ENCODE measurements around the gene GMCL2. TPM values are rescaled to one million over a fixed set of nuclear protein-coding genes. Genes with fewer than 3 reads are reported as not detected.

The GMCL2 gene
- not detected for total RNA-seq

GRCh38 chr5:178187014-178187413 is at the start of gene GMCL2:
Gene GMCL2, minus strand, starts transcription at chr5:178187371. Its CDS starts 72 bp downstream, at chr5:178187299.
- H3K4me3 Mint-ChIP-seq = no peak within 1 kb of the TSS
- no peak within 1 kb of the TSS for H3K27ac Mint-ChIP-seq
- H3K9me3 Mint-ChIP-seq = no peaks in the 10 kb centered on the region
- peaks cover 6% of the 10 kb centered on the region for H3K4me1 Mint-ChIP-seq
- ATAC-seq (ENCODE audit: low read depth) = no peak
- DNase-seq = no peak
- no peaks in the 10 kb centered on the region for H3K36me3 Mint-ChIP-seq
- H3K27me3 Mint-ChIP-seq = peaks cover 17% of the 10 kb centered on the region
- POLR2A ChIA-PET = no interaction called here

GRCh38 chr5:178236679-178237078 is 49.5 kb upstream of the GMCL2 start:
- POLR2A ChIA-PET = interaction anchor here (6.5 kb wide), 1 partner anchor 13 kb away, joined by 75 read pairs; no protein-coding TSS in a partner anchor
- Mint-ChIP-seq H3K4me3 (peak overlapping the region; percentile 22), H3K9me3 (no peaks in the 10 kb centered on the region), H3K27me3 (no peaks in the 10 kb centered on the region), H3K4me1 (peaks cover 69% of the 10 kb centered on the region), H3K36me3 (peaks cover under 1% of the 10 kb centered on the region), H3K27ac (peak overlapping the region; percentile 96)
- DNase-seq = no peak
- ATAC-seq (ENCODE audit: low read depth) = no peak

- H3K36me3 Mint-ChIP-seq = peaks cover 6% of the 10 kb centered on the region
- H3K4me3 Mint-ChIP-seq = peak overlapping the region; percentile 22
- H3K4me1 Mint-ChIP-seq = peaks cover 69% of the 10 kb centered on the region
- DNase-seq (no peak), ATAC-seq (ENCODE audit: low read depth) (no peak)
- POLR2A ChIA-PET = interaction anchor here (0.7 to 6.5 kb wide), 3 partner anchors 8 to 30 kb away, joined by 4 to 75 read pairs (median 7); no protein-coding TSS in a partner anchor
- H3K9me3 Mint-ChIP-seq = no peaks in the 10 kb centered on the region
- H3K27ac Mint-ChIP-seq = peak overlapping the region; percentile 96
- no peaks in the 10 kb centered on the region for H3K27me3 Mint-ChIP-seq
Observed at GRCh38 chr5:178236126-178236525, 49.0 kb upstream of the GMCL2 start.

GRCh38 chr5:178235588-178235974 is 48.4 kb upstream of the GMCL2 start:
- no peak for DNase-seq
- Mint-ChIP-seq H3K36me3 (peaks cover 10% of the 10 kb centered on the region), H3K4me3 (no peak overlapping the region), H3K27ac (peak overlapping the region; percentile 62), H3K4me1 (peaks cover 69% of the 10 kb centered on the region), H3K9me3 (no peaks in the 10 kb centered on the region), H3K27me3 (no peaks in the 10 kb centered on the region)
- POLR2A ChIA-PET = interaction anchor here (0.6 to 6.5 kb wide), 8 partner anchors 9 to 1560 kb away, joined by 3 to 75 read pairs (median 6); partner anchors contain the start of genes HNRNPAB and HNRNPH1
- no peak for ATAC-seq (ENCODE audit: low read depth)

- Mint-ChIP-seq H3K9me3 (no peaks in the 10 kb centered on the region), H3K36me3 (peaks cover 16% of the 10 kb centered on the region), H3K4me1 (peaks cover 69% of the 10 kb centered on the region), H3K27me3 (no peaks in the 10 kb centered on the region), H3K4me3 (peak overlapping the region; percentile 0), H3K27ac (peak overlapping the region; percentile 62)
- peak; percentile 24 for ATAC-seq (ENCODE audit: low read depth)
- peak; percentile 86 for DNase-seq
- POLR2A ChIA-PET = interaction anchor here (0.6 to 2.3 kb wide), 7 partner anchors 14 to 1561 kb away, joined by 3 to 10 read pairs (median 4); partner anchors contain the start of genes HNRNPAB and HNRNPH1
Observed at GRCh38 chr5:178234750-178235587, 47.8 kb upstream of the GMCL2 start.

- Mint-ChIP-seq H3K4me3 (no peak overlapping the region), H3K36me3 (peaks cover 21% of the 10 kb centered on the region), H3K27me3 (no peaks in the 10 kb centered on the region), H3K9me3 (no peaks in the 10 kb centered on the region), H3K27ac (peak overlapping the region; percentile 72), H3K4me1 (peaks cover 69% of the 10 kb centered on the region)
- POLR2A ChIA-PET = interaction anchor here (0.6 to 2.3 kb wide), 5 partner anchors 16 to 1389 kb away, joined by 3 to 10 read pairs (median 7); partner anchors contain the start of genes HNRNPAB and HNRNPH1
- DNase-seq (no peak), ATAC-seq (ENCODE audit: low read depth) (no peak)
Observed at GRCh38 chr5:178234121-178234749, 47.1 kb upstream of the GMCL2 start.

GRCh38 chr5:178232920-178233429 is 45.8 kb upstream of the GMCL2 start:
- ATAC-seq (ENCODE audit: low read depth) (no peak), DNase-seq (no peak)
- Mint-ChIP-seq H3K4me3 (peak overlapping the region; percentile 65), H3K27me3 (no peaks in the 10 kb centered on the region), H3K36me3 (peaks cover 29% of the 10 kb centered on the region), H3K4me1 (peaks cover 65% of the 10 kb centered on the region), H3K9me3 (no peaks in the 10 kb centered on the region), H3K27ac (peak overlapping the region; percentile 86)
- POLR2A ChIA-PET = interaction anchor here (0.8 to 3.6 kb wide), 4 partner anchors 8 to 29 kb away, joined by 3 to 19 read pairs (median 6); partner anchors contain the start of gene HNRNPAB

- POLR2A ChIA-PET = interaction anchor here (0.8 to 3.6 kb wide), 8 partner anchors 9 to 102 kb away, joined by 3 to 19 read pairs (median 4); partner anchors contain the start of gene HNRNPAB
- H3K36me3 Mint-ChIP-seq = peaks cover 35% of the 10 kb centered on the region
- peak within 1 kb of the TSS; percentile 91 for H3K4me3 Mint-ChIP-seq
- H3K27me3 Mint-ChIP-seq = no peaks in the 10 kb centered on the region
- peaks cover 65% of the 10 kb centered on the region for H3K4me1 Mint-ChIP-seq
- H3K27ac Mint-ChIP-seq = peak within 1 kb of the TSS; percentile 86
- ATAC-seq (ENCODE audit: low read depth) = peak; percentile 66
- peak; percentile 82 for DNase-seq
- H3K9me3 Mint-ChIP-seq = no peaks in the 10 kb centered on the region
Observed at GRCh38 chr5:178232124-178232919, 45.2 kb upstream of the GMCL2 start, which contains the start of gene PHYKPL. Gene PHYKPL, minus strand, starts transcription at chr5:178232802. Its CDS starts 252 bp downstream, at chr5:178232550.

GRCh38 chr5:178231539-178232123 is 44.5 kb upstream of the GMCL2 start:
- Mint-ChIP-seq H3K27ac (peak overlapping the region; percentile 85), H3K9me3 (no peaks in the 10 kb centered on the region), H3K36me3 (peaks cover 40% of the 10 kb centered on the region), H3K27me3 (no peaks in the 10 kb centered on the region), H3K4me1 (peaks cover 59% of the 10 kb centered on the region), H3K4me3 (peak overlapping the region; percentile 91)
- POLR2A ChIA-PET = interaction anchor here (1.0 to 3.6 kb wide), 6 partner anchors 10 to 102 kb away, joined by 3 to 19 read pairs (median 4); partner anchors contain the start of gene HNRNPAB
- DNase-seq = no peak
- ATAC-seq (ENCODE audit: low read depth) = no peak

- Mint-ChIP-seq H3K4me3 (peak overlapping the region; percentile 91), H3K4me1 (peaks cover 54% of the 10 kb centered on the region)
Observed at GRCh38 chr5:178230879-178231538, 43.8 kb upstream of the GMCL2 start.

GRCh38 chr5:178229861-178230260 is 42.7 kb upstream of the GMCL2 start:
- POLR2A ChIA-PET = interaction anchor here (0.7 to 3.6 kb wide), 6 partner anchors 14 to 1103 kb away, joined by 3 to 19 read pairs (median 4); partner anchors contain the start of gene HNRNPAB
- no peak for DNase-seq
- Mint-ChIP-seq H3K27me3 (no peaks in the 10 kb centered on the region), H3K36me3 (peaks cover 45% of the 10 kb centered on the region), H3K4me1 (peaks cover 48% of the 10 kb centered on the region), H3K4me3 (peak overlapping the region; percentile 91), H3K9me3 (no peaks in the 10 kb centered on the region), H3K27ac (peak overlapping the region; percentile 7)
- no peak for ATAC-seq (ENCODE audit: low read depth)

More at GRCh38 chr5:178230879-178231538, 43.8 kb upstream of the GMCL2 start:
- peak overlapping the region; percentile 85 for H3K27ac Mint-ChIP-seq
- no peaks in the 10 kb centered on the region for H3K27me3 Mint-ChIP-seq
- ATAC-seq (ENCODE audit: low read depth) (no peak), DNase-seq (no peak)
- POLR2A ChIA-PET = interaction anchor here (0.7 to 3.6 kb wide), 8 partner anchors 10 to 377 kb away, joined by 3 to 19 read pairs (median 4); partner anchors contain the start of gene HNRNPAB
- H3K36me3 Mint-ChIP-seq = peaks cover 44% of the 10 kb centered on the region
- no peaks in the 10 kb centered on the region for H3K9me3 Mint-ChIP-seq
